GM10266 (cell line): ENCODE data around the gene CELF4.

Experiments used
- DNase-seq: peaks from one replicate; pipeline ENCODE4 v3.0.0; 2012; ENCODE audit errors: extremely low spot score
- CTCF ChIP-seq: IDR thresholded peaks from 2 replicates; pipeline ENCODE4 v1.5.1; 2012; ENCODE audit warnings: mild to moderate bottlenecking, low read depth; ENCODE audit not compliant: control insufficient read depth, insufficient read depth; ENCODE audit errors: missing control alignments

Gene CELF4

DNA sequence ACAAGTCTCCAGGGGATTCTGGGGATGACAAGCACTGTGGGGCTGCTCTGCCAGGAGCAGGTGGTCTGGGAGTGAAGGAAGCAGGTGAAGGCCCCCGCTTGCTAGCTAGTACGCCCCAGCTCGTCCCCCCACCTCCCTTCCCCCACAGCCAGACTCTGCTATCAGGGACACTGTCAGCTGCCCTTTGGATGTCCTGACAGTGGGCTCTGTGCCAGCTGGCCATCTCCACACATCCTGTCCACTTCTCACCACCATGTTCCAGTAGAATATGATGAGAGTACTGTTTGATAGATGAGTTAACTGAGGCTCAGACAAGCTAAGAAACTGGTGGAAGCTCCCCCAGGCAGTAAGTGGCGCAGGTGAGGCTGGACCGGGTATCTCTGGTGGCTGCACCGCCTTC, 276.2 kb downstream of the CELF4 start:
- no peak for TF ChIP-seq CTCF
- DNase-seq: no peak

DNA sequence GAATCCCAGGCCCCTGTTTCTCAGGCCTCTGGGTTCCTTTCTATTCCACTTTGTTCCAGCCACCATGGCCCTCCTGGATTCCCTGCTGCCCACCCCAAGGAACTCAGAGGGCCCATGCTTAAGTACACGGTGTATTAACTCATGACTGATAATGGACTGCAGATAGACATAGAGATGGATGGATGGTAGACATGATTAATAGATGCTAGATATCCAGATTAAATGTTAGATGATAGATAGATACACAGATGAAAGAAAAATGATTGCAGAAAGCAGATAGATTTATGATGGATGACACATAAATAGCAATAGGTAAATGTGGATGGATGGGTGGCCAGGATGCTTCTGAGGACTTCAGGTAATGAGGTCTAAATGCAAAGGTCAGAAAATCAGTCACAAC, 278.0 kb downstream of the CELF4 start:
- no peak for TF ChIP-seq CTCF
- no peak for DNase-seq

DNA sequence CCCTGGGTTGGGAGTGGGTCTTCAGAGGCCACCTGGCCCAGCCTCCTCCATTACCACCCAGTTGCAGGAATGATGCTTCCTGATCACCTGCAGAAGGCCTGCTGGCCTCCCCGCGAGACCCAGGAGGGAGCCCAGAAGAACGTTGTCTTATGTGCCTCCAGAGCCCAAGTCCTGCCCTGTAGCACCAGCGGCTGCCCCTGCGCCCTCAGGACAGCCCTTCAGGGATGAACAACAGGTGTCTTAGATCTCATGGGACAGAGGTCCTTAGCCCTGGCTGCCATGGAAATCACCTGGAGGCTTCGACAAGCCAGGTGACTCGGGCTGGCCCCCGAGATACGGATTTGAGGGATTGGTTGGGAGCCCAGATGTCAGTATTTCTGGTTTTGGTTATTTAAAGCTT, 278.8 kb downstream of the CELF4 start:
- TF ChIP-seq CTCF: no peak
- DNase-seq: no peak

- no peak for TF ChIP-seq CTCF
- DNase-seq: no peak
Measured at GRCh38 chr18:37285825-37286224, 279.8 kb downstream of the CELF4 start.

DNA sequence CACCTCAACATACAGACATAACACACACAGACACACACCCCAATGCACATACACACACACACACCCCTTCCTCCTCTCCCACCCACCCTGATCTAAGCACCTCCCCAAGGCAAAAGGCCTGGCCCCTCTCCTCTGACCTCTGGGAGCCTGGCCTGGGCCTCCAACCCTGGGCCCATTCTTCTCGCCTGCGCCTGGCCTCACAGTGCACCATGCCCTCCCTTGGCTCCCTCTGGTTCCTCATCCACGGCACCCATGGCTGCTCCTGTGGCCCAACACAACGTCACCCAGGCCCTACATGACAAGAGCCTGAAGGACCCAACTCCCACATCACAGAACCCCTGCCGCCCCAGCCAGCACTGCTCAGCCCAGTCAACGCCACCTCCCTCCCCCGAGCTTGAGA, 281.3 kb downstream of the CELF4 start:
- TF ChIP-seq CTCF: no peak
- DNase-seq: no peak

- DNase-seq: no peak
Measured at GRCh38 chr18:37282386-37283037, 283.1 kb downstream of the CELF4 start.

More at GRCh38 chr18:37282386-37283037, 283.1 kb downstream of the CELF4 start:
- peak; percentile 24 for TF ChIP-seq CTCF
